Measurements from ENCODE around the gene APMAP.
"Not testable (repeated sequence)": the region's sequence is repeated elsewhere in the genome, so short reads cannot be mapped to it uniquely, and the experiment has no call there.

Gene APMAP

GRCh38 chr20:25005220-25005619 lies 12.7 kb upstream of the APMAP start:
- Histone ChIP-seq H3K4me1 (ENCODE audit: insufficient read depth, low read length, severe bottlenecking) (no peaks in the 10 kb centered on the region), H3K9me3 (ENCODE audit: low read length) (no peaks in the 10 kb centered on the region), H3K27ac (ENCODE audit: low read depth, low read length, poor library complexity, severe bottlenecking) (no peak overlapping the region), H3K36me3 (ENCODE audit: insufficient read depth, low read length) (no peaks in the 10 kb centered on the region), H3K79me2 (ENCODE audit: insufficient read depth, low read length) (no peaks in the 10 kb centered on the region), H3K4me2 (ENCODE audit: low read length) (no peak overlapping the region), H3K27me3 (ENCODE audit: insufficient read depth, low read length) (no peaks in the 10 kb centered on the region), H3K4me3 (ENCODE audit: low read depth, low read length, poor library complexity, severe bottlenecking) (no peak overlapping the region), H2AFZ (ENCODE audit: low read length) (no peak overlapping the region), H3K9me2 (ENCODE audit: low read depth, low read length) (no peaks in the 10 kb centered on the region), H4K20me1 (ENCODE audit: insufficient read depth, low read length) (no peaks in the 10 kb centered on the region), H3F3A (ENCODE audit: insufficient read depth, low read length) (no peaks in the 10 kb centered on the region), H3K9ac (ENCODE audit: low read length) (no peak overlapping the region)
- TF ChIP-seq, protein P1, sequence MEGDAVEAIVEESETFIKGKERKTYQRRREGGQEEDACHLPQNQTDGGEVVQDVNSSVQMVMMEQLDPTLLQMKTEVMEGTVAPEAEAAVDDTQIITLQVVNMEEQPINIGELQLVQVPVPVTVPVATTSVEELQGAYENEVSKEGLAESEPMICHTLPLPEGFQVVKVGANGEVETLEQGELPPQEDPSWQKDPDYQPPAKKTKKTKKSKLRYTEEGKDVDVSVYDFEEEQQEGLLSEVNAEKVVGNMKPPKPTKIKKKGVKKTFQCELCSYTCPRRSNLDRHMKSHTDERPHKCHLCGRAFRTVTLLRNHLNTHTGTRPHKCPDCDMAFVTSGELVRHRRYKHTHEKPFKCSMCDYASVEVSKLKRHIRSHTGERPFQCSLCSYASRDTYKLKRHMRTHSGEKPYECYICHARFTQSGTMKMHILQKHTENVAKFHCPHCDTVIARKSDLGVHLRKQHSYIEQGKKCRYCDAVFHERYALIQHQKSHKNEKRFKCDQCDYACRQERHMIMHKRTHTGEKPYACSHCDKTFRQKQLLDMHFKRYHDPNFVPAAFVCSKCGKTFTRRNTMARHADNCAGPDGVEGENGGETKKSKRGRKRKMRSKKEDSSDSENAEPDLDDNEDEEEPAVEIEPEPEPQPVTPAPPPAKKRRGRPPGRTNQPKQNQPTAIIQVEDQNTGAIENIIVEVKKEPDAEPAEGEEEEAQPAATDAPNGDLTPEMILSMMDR (IDR thresholded peaks at IDR 0.05; ENCODE audit: low read length), result no peak
- no peak for TF ChIP-seq EZH2 (IDR thresholded peaks at IDR 0.05; ENCODE audit: borderline replicate concordance, low read length)

GRCh38 chr20:25003002-25003401 lies 10.5 kb upstream of the APMAP start:
- H3F3A ChIP-seq (ENCODE audit: insufficient read depth, low read length), result no peaks in the 10 kb centered on the region
- no peaks in the 10 kb centered on the region for H3K36me3 ChIP-seq (ENCODE audit: insufficient read depth, low read length)
- H3K9me3 ChIP-seq (ENCODE audit: low read length), result no peaks in the 10 kb centered on the region
- no peak overlapping the region for H2AFZ ChIP-seq (ENCODE audit: low read length)
- no peaks in the 10 kb centered on the region for H3K79me2 ChIP-seq (ENCODE audit: insufficient read depth, low read length)
- no peaks in the 10 kb centered on the region for H3K27me3 ChIP-seq (ENCODE audit: insufficient read depth, low read length)
- H3K4me3 ChIP-seq (ENCODE audit: low read depth, low read length, poor library complexity, severe bottlenecking), result no peak overlapping the region
- H3K27ac ChIP-seq (ENCODE audit: low read depth, low read length, poor library complexity, severe bottlenecking), result no peak overlapping the region
- H3K4me2 ChIP-seq (ENCODE audit: low read length), result no peak overlapping the region
- H3K4me1 ChIP-seq (ENCODE audit: insufficient read depth, low read length, severe bottlenecking), result no peaks in the 10 kb centered on the region
- no peaks in the 10 kb centered on the region for H4K20me1 ChIP-seq (ENCODE audit: insufficient read depth, low read length)
- no peak for TF ChIP-seq EZH2 (IDR thresholded peaks at IDR 0.05; ENCODE audit: borderline replicate concordance, low read length)
- TF ChIP-seq, protein P1 (IDR thresholded peaks at IDR 0.05; ENCODE audit: low read length), result no peak
- no peaks in the 10 kb centered on the region for H3K9me2 ChIP-seq (ENCODE audit: low read depth, low read length)
- no peak overlapping the region for H3K9ac ChIP-seq (ENCODE audit: low read length)

GRCh38 chr20:25001323-25001722 lies 8.8 kb upstream of the APMAP start:
- not testable (repeated sequence) for H3K27me3 ChIP-seq (ENCODE audit: insufficient read depth, low read length); H3K4me3 ChIP-seq (ENCODE audit: low read depth, low read length, poor library complexity, severe bottlenecking); H3K4me2 ChIP-seq (ENCODE audit: low read length); H3K27ac ChIP-seq (ENCODE audit: low read depth, low read length, poor library complexity, severe bottlenecking); H2AFZ ChIP-seq (ENCODE audit: low read length); H3K4me1 ChIP-seq (ENCODE audit: insufficient read depth, low read length, severe bottlenecking); H3K36me3 ChIP-seq (ENCODE audit: insufficient read depth, low read length); H3K9ac ChIP-seq (ENCODE audit: low read length); H3F3A ChIP-seq (ENCODE audit: insufficient read depth, low read length); H3K9me3 ChIP-seq (ENCODE audit: low read length); H4K20me1 ChIP-seq (ENCODE audit: insufficient read depth, low read length); H3K9me2 ChIP-seq (ENCODE audit: low read depth, low read length); H3K79me2 ChIP-seq (ENCODE audit: insufficient read depth, low read length)

- no peaks in the 10 kb centered on the region for H3K27me3 ChIP-seq (ENCODE audit: insufficient read depth, low read length)
- no peak overlapping the region for H2AFZ ChIP-seq (ENCODE audit: low read length)
- no peak overlapping the region for H3K4me2 ChIP-seq (ENCODE audit: low read length)
- no peaks in the 10 kb centered on the region for H3K9me3 ChIP-seq (ENCODE audit: low read length)
- H3K9ac ChIP-seq (ENCODE audit: low read length), result no peak overlapping the region
- no peak for TF ChIP-seq EZH2 (IDR thresholded peaks at IDR 0.05; ENCODE audit: borderline replicate concordance, low read length)
- TF ChIP-seq, protein P1 (IDR thresholded peaks at IDR 0.05; ENCODE audit: low read length), result no peak
- no peaks in the 10 kb centered on the region for H3K79me2 ChIP-seq (ENCODE audit: insufficient read depth, low read length)
- H3K4me3 ChIP-seq (ENCODE audit: low read depth, low read length, poor library complexity, severe bottlenecking), result no peak overlapping the region
- H3K4me1 ChIP-seq (ENCODE audit: insufficient read depth, low read length, severe bottlenecking), result no peaks in the 10 kb centered on the region
- no peak overlapping the region for H3K27ac ChIP-seq (ENCODE audit: low read depth, low read length, poor library complexity, severe bottlenecking)
- no peaks in the 10 kb centered on the region for H3K36me3 ChIP-seq (ENCODE audit: insufficient read depth, low read length)
- H3F3A ChIP-seq (ENCODE audit: insufficient read depth, low read length), result no peaks in the 10 kb centered on the region
- H4K20me1 ChIP-seq (ENCODE audit: insufficient read depth, low read length), result no peaks in the 10 kb centered on the region
- H3K9me2 ChIP-seq (ENCODE audit: low read depth, low read length), result no peaks in the 10 kb centered on the region
These were observed 7.8 kb upstream of the APMAP start for GRCh38 chr20:25000268-25000801.

Data from OCI-LY1 (cell line).